Measurements from ENCODE around the gene DCAF15. TPM values are rescaled to one million over a fixed set of nuclear protein-coding genes. Genes with fewer than 3 reads are reported as not detected.

DCAF15 gene
- total RNA-seq, 1 donor, result 13.4 TPM

- no peak for TF ChIP-seq CTCF (IDR thresholded peaks at IDR 0.05; ENCODE audit: insufficient read depth, low read depth, low read length)
- H3K4me3 ChIP-seq (ENCODE audit: low read depth, low read length), result peak within 1 kb of the TSS; percentile 77
- DNase-seq (ENCODE audit: low read depth), result peak; percentile 100
Measured at GRCh38 chr19:14006085-14006765, 53.9 kb downstream of the DCAF15 start, which contains the start of gene RFX1. RFX1 (minus strand) TSS chr19:14006320; CDS start chr19:13993843, 12,477 bp downstream.

- H3K4me3 ChIP-seq (ENCODE audit: low read depth, low read length), result peak overlapping the region; percentile 61
- TF ChIP-seq CTCF (IDR thresholded peaks at IDR 0.05; ENCODE audit: insufficient read depth, low read depth, low read length), result no peak
- no peak for DNase-seq (ENCODE audit: low read depth)
Measured at GRCh38 chr19:14006766-14007562, 54.7 kb downstream of the DCAF15 start.

Other genes starting within 250 kb of the DCAF15 start
- gene MRI1, start 188.0 kb upstream of the DCAF15 start, total RNA-seq, result 27.2 and 44.1 TPM in 2 replicates
- gene C19orf53, start 178.1 kb upstream of the DCAF15 start, total RNA-seq, result 37.6 and 63.1 TPM in 2 replicates
- 12.1 and 13.2 TPM in 2 replicates for gene ZSWIM4, start 157.1 kb upstream of the DCAF15 start, total RNA-seq
- gene NANOS3, start 75.4 kb upstream of the DCAF15 start, total RNA-seq, result 0.64 TPM in 1 of 2 replicates, not detected in the other
- 0.32 and 0.43 TPM in 2 replicates for gene BRME1, start 46.4 kb upstream of the DCAF15 start, total RNA-seq
- gene CC2D1A, start 46.3 kb upstream of the DCAF15 start, total RNA-seq, result 18.6 and 22.9 TPM in 2 replicates
- 2.6 TPM in 2 replicates for gene PODNL1, start 14.1 kb upstream of the DCAF15 start, total RNA-seq
- 2.3 and 2.6 TPM in 2 replicates for gene RFX1, start 53.8 kb downstream of the DCAF15 start, total RNA-seq
- not detected in 2 replicates for gene RLN3, start 75.6 kb downstream of the DCAF15 start, total RNA-seq
- gene IL27RA, start 79.3 kb downstream of the DCAF15 start, total RNA-seq, result 2.9 and 3.9 TPM in 2 replicates
- under 0.01 TPM in 1 of 2 replicates, not detected in the other for gene PALM3, start 109.6 kb downstream of the DCAF15 start, total RNA-seq
- gene MISP3, start 120.3 kb downstream of the DCAF15 start, total RNA-seq, result under 0.01 and 0.32 TPM in 2 replicates
- gene C19orf67, start 133.3 kb downstream of the DCAF15 start, total RNA-seq, result not detected in 2 replicates
- gene SAMD1, start 138.2 kb downstream of the DCAF15 start, total RNA-seq, result 23.3 and 24.2 TPM in 2 replicates
- 50.1 and 50.3 TPM in 2 replicates for gene PRKACA, start 165.3 kb downstream of the DCAF15 start, total RNA-seq
- 8.1 and 8.2 TPM in 2 replicates for gene ASF1B, start 184.1 kb downstream of the DCAF15 start, total RNA-seq

Measured in fibroblast of villous mesenchyme (primary cell).